ENCODE measurements around the gene ZNF66. TPM values are rescaled to one million over a fixed set of nuclear protein-coding genes. Genes with fewer than 3 reads are reported as not detected.
"Not testable (repeated sequence)": the region's sequence is repeated elsewhere in the genome, so short reads cannot be mapped to it uniquely, and the experiment has no call there.

Gene ZNF66
- total RNA-seq: 4.9 and 12.5 TPM in 2 replicates
- 4.6 and 5.5 TPM in 2 replicates for polyA plus RNA-seq

DNA sequence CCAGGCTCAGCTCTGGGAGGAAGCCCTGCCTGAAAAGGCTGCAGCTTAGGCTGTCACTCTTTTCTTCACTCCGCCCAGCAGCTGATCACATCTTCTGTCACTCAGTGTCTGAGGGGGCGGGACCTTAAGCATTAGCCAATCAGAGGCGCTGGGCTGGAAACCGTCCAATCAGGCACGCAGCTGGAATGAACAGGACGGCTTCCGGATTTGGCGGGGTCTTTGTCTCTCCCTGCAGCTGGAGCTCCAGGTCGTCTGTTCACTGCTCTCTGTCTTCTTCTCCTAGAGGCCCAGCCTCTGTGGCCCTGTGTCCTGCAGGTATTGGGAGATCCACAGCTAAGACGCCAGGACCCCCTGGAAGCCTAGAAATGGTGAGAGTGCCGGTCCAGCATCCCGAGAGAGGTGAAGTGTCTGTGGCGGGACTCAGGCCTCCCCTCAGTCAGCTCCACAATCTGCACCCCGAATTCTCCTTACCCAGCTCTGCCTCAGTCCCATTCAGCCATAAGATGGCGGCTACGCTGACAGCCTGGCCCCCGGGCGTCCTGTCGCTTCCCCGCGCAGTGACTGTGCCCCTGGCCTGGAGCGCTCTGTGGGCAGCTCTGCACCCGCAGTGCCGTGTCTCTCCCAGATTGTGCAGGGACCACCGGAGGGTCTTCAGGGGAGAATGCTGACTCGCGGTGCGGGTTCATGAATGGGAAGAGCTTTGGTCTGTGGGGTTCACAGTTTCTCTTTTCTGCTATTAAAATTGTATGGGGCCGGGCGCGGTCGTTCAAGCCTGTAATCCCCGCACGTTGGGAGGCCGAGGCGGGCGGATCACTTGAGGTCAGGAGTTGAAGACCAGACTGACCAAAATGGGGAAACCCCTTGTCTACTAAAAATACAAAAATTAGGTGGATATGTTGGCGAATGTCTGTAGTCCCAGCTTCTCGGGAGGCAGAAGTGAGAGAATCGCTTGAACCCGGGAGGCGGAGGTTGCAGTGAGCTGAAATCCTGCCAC, at the start of gene ZNF66:
Gene ZNF66 (plus strand): TSS at position 222 of the 994 bp plus-strand sequence. CDS start 144 bp downstream, at position 366.
- H3K79me2 ChIP-seq: peaks cover 29% of the 10 kb centered on the region
- H2AFZ ChIP-seq: peak within 1 kb of the TSS; percentile 55
- no peaks in the 10 kb centered on the region for H3K9me2 ChIP-seq (replicated peaks; ENCODE audit: insufficient read depth)
- H3K9me3 ChIP-seq (ENCODE audit: low read depth): no peaks in the 10 kb centered on the region
- H3K27ac ChIP-seq: peak within 1 kb of the TSS; percentile 61
- H4K20me1 ChIP-seq (ENCODE audit: insufficient read depth, poor library complexity, severe bottlenecking): no peaks in the 10 kb centered on the region
- H3K27me3 ChIP-seq: no peaks in the 10 kb centered on the region
- DNase-seq (ENCODE audit: low spot score): peak; percentile 98
- H3K36me3 ChIP-seq (replicated peaks; ENCODE audit: insufficient read depth, low read depth): no peaks in the 10 kb centered on the region
- TF ChIP-seq, protein P1, sequence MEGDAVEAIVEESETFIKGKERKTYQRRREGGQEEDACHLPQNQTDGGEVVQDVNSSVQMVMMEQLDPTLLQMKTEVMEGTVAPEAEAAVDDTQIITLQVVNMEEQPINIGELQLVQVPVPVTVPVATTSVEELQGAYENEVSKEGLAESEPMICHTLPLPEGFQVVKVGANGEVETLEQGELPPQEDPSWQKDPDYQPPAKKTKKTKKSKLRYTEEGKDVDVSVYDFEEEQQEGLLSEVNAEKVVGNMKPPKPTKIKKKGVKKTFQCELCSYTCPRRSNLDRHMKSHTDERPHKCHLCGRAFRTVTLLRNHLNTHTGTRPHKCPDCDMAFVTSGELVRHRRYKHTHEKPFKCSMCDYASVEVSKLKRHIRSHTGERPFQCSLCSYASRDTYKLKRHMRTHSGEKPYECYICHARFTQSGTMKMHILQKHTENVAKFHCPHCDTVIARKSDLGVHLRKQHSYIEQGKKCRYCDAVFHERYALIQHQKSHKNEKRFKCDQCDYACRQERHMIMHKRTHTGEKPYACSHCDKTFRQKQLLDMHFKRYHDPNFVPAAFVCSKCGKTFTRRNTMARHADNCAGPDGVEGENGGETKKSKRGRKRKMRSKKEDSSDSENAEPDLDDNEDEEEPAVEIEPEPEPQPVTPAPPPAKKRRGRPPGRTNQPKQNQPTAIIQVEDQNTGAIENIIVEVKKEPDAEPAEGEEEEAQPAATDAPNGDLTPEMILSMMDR (IDR thresholded peaks at IDR 0.05; ENCODE audit: poor library complexity): no peak
- no peak for TF ChIP-seq EZH2 (IDR thresholded peaks at IDR 0.05; ENCODE audit: borderline replicate concordance)
- TF ChIP-seq EZH2phosphoT487 (IDR thresholded peaks at IDR 0.05; ENCODE audit: low read depth, severe bottlenecking, unreplicated experiment): no peak
- H3K4me1 ChIP-seq (ENCODE audit: insufficient read depth): no peaks in the 10 kb centered on the region
- peak within 1 kb of the TSS; percentile 80 for H3K4me2 ChIP-seq
- 2% methylated on average over 42 of the region's 42 CpGs for WGBS (ENCODE audit: low lambda C conversion rate, missing lambda C conversion rate)
- H3K4me3 ChIP-seq: peak within 1 kb of the TSS; percentile 42

DNA sequence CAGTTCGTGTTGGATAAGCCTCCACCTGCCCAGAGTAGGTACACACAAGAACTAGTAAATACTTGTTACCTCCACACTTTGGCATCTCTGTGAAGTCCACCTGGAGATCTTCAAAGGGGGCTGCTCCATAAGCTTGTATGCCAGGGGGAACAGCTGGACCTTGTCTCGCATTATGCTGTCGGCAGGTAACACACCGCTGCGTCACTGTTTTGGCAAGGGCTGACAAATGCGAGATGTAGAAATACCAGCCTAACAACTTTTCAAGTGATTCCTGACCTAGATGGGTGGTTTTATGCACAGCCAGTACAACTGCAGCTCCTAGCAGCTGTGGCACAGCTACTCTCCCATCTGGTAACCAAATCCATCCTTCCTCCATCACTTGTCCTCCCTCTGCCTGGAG, 25.9 kb upstream of the ZNF66 start:
- not testable (repeated sequence) for H3K27ac ChIP-seq

DNA sequence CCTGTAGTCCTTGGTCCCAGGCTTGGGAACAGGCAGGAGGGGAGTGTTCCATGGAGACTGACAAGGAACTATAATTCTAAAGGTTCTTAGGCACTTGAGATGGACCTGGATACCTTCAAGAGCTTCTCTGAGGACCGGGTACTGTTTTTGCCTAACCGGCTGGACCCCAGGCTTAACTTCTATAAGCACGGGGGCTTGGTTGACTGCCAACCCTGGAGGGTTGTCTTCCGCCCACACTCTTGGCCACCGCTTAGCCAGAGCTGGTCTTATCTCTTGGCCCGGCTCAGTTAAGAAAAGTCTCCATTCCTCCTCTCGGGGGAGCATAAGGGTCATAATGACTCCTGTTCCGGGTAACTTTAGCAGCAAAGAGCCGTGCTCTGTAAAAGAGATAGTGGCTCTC, 23.8 kb upstream of the ZNF66 start:
- not testable (repeated sequence) for DNase-seq (ENCODE audit: low spot score); H3K4me2 ChIP-seq

More for the DNA sequence above, 25.9 kb upstream of the ZNF66 start:
- not testable (repeated sequence) for H3K4me2 ChIP-seq; H3K9me3 ChIP-seq (ENCODE audit: low read depth); H3K79me2 ChIP-seq; H3K36me3 ChIP-seq (replicated peaks; ENCODE audit: insufficient read depth, low read depth); H4K20me1 ChIP-seq (ENCODE audit: insufficient read depth, poor library complexity, severe bottlenecking); DNase-seq (ENCODE audit: low spot score); H3K27me3 ChIP-seq; H3K9me2 ChIP-seq (replicated peaks; ENCODE audit: insufficient read depth); H2AFZ ChIP-seq; H3K4me3 ChIP-seq; H3K4me1 ChIP-seq (ENCODE audit: insufficient read depth)
- 77% methylated on average over 6 of the region's 6 CpGs for WGBS (ENCODE audit: low lambda C conversion rate, missing lambda C conversion rate)

DNA sequence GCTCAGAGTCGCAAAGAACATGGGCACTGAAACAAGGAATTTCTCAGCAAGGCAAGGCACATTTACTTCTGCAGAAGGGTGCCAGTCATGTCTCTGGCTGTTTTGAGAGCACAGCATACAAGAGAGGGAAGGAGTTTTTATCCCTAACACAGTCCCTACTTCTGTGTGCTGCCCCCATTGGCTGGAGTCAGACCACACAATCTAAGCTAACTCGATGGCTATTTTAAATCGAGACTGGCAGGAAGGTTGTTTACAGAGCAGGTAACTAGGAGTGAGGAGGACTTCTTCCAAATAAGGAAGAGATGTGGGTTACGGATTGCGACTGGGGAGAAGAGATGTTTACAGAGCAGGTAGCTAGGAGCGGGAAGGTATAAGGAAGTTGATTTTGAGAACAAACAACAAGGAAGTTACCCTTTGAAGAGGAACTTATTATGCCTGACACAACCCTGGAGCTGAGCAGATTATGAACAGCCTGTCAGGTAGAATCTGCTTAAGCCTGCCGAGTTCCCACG, 6.8 kb upstream of the ZNF66 start:
- not testable (repeated sequence) for H3K36me3 ChIP-seq (replicated peaks; ENCODE audit: insufficient read depth, low read depth); H3K79me2 ChIP-seq; H3K27ac ChIP-seq; DNase-seq (ENCODE audit: low spot score); H2AFZ ChIP-seq; H3K4me2 ChIP-seq; H3K9me2 ChIP-seq (replicated peaks; ENCODE audit: insufficient read depth); H3K9me3 ChIP-seq (ENCODE audit: low read depth); H3K4me1 ChIP-seq (ENCODE audit: insufficient read depth); H3K27me3 ChIP-seq; H3K4me3 ChIP-seq; H4K20me1 ChIP-seq (ENCODE audit: insufficient read depth, poor library complexity, severe bottlenecking)
- 76% methylated on average over 6 of the region's 8 CpGs for WGBS (ENCODE audit: low lambda C conversion rate, missing lambda C conversion rate)

More for the DNA sequence above, 23.8 kb upstream of the ZNF66 start:
- not testable (repeated sequence) for H3K27ac ChIP-seq; H3K4me3 ChIP-seq; H3K36me3 ChIP-seq (replicated peaks; ENCODE audit: insufficient read depth, low read depth); H3K9me3 ChIP-seq (ENCODE audit: low read depth); H3K27me3 ChIP-seq; H3K79me2 ChIP-seq; H3K9me2 ChIP-seq (replicated peaks; ENCODE audit: insufficient read depth); H4K20me1 ChIP-seq (ENCODE audit: insufficient read depth, poor library complexity, severe bottlenecking); H3K4me1 ChIP-seq (ENCODE audit: insufficient read depth); H2AFZ ChIP-seq
- 91% methylated on average over 9 of the region's 9 CpGs for WGBS (ENCODE audit: low lambda C conversion rate, missing lambda C conversion rate)

DNA sequence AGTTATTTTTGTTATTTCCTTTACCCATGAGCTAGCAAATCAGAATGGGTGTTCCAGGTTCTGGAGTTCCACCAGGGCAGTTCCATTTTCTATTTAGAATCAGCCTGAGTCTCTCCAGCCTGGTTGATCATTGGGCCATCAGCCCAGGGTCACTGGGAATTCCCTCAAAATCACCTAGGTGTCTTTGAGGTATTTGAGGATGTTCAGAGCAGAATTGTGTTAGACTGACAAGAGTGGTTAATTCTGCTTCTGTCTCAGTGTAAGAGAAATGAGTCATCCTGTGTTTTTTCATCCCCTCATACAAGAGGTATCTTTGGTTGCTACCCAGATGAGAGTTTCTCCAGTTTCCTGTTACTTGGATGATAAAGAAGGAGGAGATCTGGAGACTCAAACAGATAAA, 11.7 kb downstream of the ZNF66 start:
- no peak overlapping the region for H3K27ac ChIP-seq
- no peaks in the 10 kb centered on the region for H3K27me3 ChIP-seq
- no peaks in the 10 kb centered on the region for H3K36me3 ChIP-seq (replicated peaks; ENCODE audit: insufficient read depth, low read depth)
- H3K79me2 ChIP-seq: peaks cover 23% of the 10 kb centered on the region
- TF ChIP-seq, protein P1 (IDR thresholded peaks at IDR 0.05; ENCODE audit: poor library complexity): no peak
- TF ChIP-seq EZH2phosphoT487 (IDR thresholded peaks at IDR 0.05; ENCODE audit: low read depth, severe bottlenecking, unreplicated experiment) (no peak), EZH2 (IDR thresholded peaks at IDR 0.05; ENCODE audit: borderline replicate concordance) (no peak)
- no peak overlapping the region for H3K4me3 ChIP-seq
- no peak for DNase-seq (ENCODE audit: low spot score)
- H3K4me1 ChIP-seq (ENCODE audit: insufficient read depth): no peaks in the 10 kb centered on the region
- H2AFZ ChIP-seq: no peak overlapping the region
- no peak overlapping the region for H3K4me2 ChIP-seq
- H3K9me2 ChIP-seq (replicated peaks; ENCODE audit: insufficient read depth): no peaks in the 10 kb centered on the region
- no peaks in the 10 kb centered on the region for H4K20me1 ChIP-seq (ENCODE audit: insufficient read depth, poor library complexity, severe bottlenecking)
- peaks cover 17% of the 10 kb centered on the region for H3K9me3 ChIP-seq (ENCODE audit: low read depth)
